Mesothelial cell of epicardium (in vitro differentiated cells): Measurements from ENCODE around the gene PELI2. TPM values are rescaled to one million over a fixed set of nuclear protein-coding genes. Genes with fewer than 3 reads are reported as not detected.

Source experiments
- DNase-seq, 2 experiments: peaks; one replicate each; pipeline ENCODE4 v3.0.0; 2021; ENCODE audit warnings: low spot score in 2 of 2; ENCODE audit not compliant: unreplicated experiment in 2 of 2
- H3K27ac Mint-ChIP-seq: 2 replicates; pipeline ENCODE4 v1.8.0; 2021; ENCODE audit warnings: mixed read lengths
- H3K27me3 Mint-ChIP-seq: 2 replicates; pipeline ENCODE4 v1.8.0; 2021; ENCODE audit warnings: low read depth, mixed read lengths
- H3K36me3 Mint-ChIP-seq: 2 replicates; pipeline ENCODE4 v1.8.0; 2021; ENCODE audit warnings: mixed read lengths
- H3K4me1 Mint-ChIP-seq: 2 replicates; pipeline ENCODE4 v1.8.0; 2021; ENCODE audit warnings: mixed read lengths
- H3K4me3 Mint-ChIP-seq: 2 replicates; pipeline ENCODE4 v1.8.0; 2021; ENCODE audit warnings: mild to moderate bottlenecking, moderate library complexity, mixed read lengths
- H3K9me3 Mint-ChIP-seq: 2 replicates; pipeline ENCODE4 v1.8.0; 2021; ENCODE audit warnings: mixed read lengths
- CTCF ChIP-seq: fragments of 200-600 bp; sonication (generic); IDR thresholded peaks from one replicate; pipeline ENCODE4 v1.5.0; 2021; ENCODE audit warnings: antibody characterized with exemption; ENCODE audit not compliant: unreplicated experiment
- total RNA-seq: library from RNA; stranded (reverse); gene quantifications from 3 replicates; pipeline ENCODE4 v1.2.1, GENCODE V29; 2021

Gene PELI2
- total RNA-seq, 1 donor from 2014 or later = 10.0 TPM

- no peak for DNase-seq
- no peak for TF ChIP-seq CTCF
- Mint-ChIP-seq H3K4me1 (peaks cover 10% of the 10 kb centered on the region), H3K4me3 (no peak overlapping the region), H3K27me3 (peaks cover 10% of the 10 kb centered on the region), H3K36me3 (no peaks in the 10 kb centered on the region), H3K9me3 (no peaks in the 10 kb centered on the region), H3K27ac (no peak overlapping the region)
These were observed 13.0 kb downstream of the PELI2 start for GRCh38 chr14:56131004-56131864.

GRCh38 chr14:56131865-56132833, 13.9 kb downstream of the PELI2 start:
- no peak for TF ChIP-seq CTCF
- H3K4me1 Mint-ChIP-seq = peaks cover 13% of the 10 kb centered on the region
- no peak for DNase-seq
- H3K4me3 Mint-ChIP-seq = no peak overlapping the region
- no peaks in the 10 kb centered on the region for H3K9me3 Mint-ChIP-seq
- H3K36me3 Mint-ChIP-seq = no peaks in the 10 kb centered on the region
- no peak overlapping the region for H3K27ac Mint-ChIP-seq
- peaks cover 14% of the 10 kb centered on the region for H3K27me3 Mint-ChIP-seq

GRCh38 chr14:56133547-56133946, 15.3 kb downstream of the PELI2 start:
- Mint-ChIP-seq H3K36me3 (no peaks in the 10 kb centered on the region), H3K4me1 (peaks cover 16% of the 10 kb centered on the region), H3K27me3 (peaks cover 18% of the 10 kb centered on the region), H3K4me3 (no peak overlapping the region), H3K27ac (no peak overlapping the region), H3K9me3 (no peaks in the 10 kb centered on the region)
- DNase-seq = no peak
- TF ChIP-seq CTCF = no peak

- no peaks in the 10 kb centered on the region for H3K36me3 Mint-ChIP-seq
- H3K4me3 Mint-ChIP-seq = no peak overlapping the region
- no peak for TF ChIP-seq CTCF
- peaks cover 18% of the 10 kb centered on the region for H3K4me1 Mint-ChIP-seq
- no peak overlapping the region for H3K27ac Mint-ChIP-seq
- H3K27me3 Mint-ChIP-seq = peaks cover 21% of the 10 kb centered on the region
- H3K9me3 Mint-ChIP-seq = no peaks in the 10 kb centered on the region
- DNase-seq = no peak
These were observed 16.8 kb downstream of the PELI2 start for GRCh38 chr14:56135001-56135400.

- Mint-ChIP-seq H3K27ac (no peak overlapping the region), H3K9me3 (no peaks in the 10 kb centered on the region), H3K36me3 (no peaks in the 10 kb centered on the region), H3K4me3 (no peak overlapping the region), H3K27me3 (peaks cover 25% of the 10 kb centered on the region), H3K4me1 (peaks cover 17% of the 10 kb centered on the region)
- TF ChIP-seq CTCF = no peak
- no peak for DNase-seq
These were observed 17.5 kb downstream of the PELI2 start for GRCh38 chr14:56135668-56136067.
